ELF-1 (cell line): ENCODE measurements around the gene CLCNKB.
"Not testable (repeated sequence)": the region's sequence is repeated elsewhere in the genome, so short reads cannot be mapped to it uniquely, and the experiment has no call there.

ENCODE experiments used
- DNase-seq: peaks from one replicate; pipeline ENCODE4 v3.0.0-alpha.2; 2016; ENCODE audit warnings: low read depth, low spot score

Gene CLCNKB

DNA sequence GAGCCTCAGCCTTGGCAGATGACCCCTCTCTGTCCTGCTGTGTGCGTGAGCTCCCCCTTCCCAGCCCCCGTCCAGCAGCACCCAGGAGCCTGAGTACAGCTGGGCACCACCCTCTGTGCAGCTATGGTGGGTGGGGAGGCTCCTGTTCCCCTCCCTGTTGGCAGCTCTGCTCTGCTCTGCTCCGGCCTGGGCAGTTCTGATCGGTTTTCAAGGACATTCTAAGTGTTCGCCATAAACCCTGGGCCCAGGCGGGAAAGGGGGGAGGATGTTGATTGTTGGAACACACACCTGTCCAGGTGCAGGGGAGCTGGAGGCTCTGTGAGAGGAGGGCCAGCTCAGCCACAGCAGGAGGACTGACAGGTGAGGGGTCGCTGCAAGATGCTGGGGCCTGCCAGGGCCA lies at the start of gene CLCNKB:
CLCNKB (plus strand) TSS at position 262 of the 400 bp plus-strand sequence. CDS start 711 bp downstream, outside the sequence.
- DNase-seq = no peak

DNA sequence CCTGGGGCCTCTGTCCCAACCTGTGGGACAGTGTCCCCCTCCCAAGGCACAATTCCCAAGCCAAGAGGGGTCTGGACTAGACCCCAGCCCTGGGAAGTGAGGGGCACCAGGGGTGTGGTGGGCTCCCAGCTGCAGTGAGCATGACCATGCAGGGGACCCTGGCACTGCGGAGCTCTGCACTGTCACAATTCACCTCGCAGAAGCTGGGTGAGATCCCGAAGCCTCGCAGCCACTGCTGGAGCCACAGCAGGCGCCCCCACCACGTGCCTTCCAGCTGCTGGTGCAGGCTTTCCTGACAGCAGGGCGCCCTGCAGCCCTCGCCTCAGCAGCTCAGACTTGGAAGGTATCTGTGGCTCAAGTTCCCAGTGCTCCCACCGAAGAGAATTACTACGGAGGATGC lies 49.5 kb upstream of the CLCNKB start:
- DNase-seq = no peak

DNA sequence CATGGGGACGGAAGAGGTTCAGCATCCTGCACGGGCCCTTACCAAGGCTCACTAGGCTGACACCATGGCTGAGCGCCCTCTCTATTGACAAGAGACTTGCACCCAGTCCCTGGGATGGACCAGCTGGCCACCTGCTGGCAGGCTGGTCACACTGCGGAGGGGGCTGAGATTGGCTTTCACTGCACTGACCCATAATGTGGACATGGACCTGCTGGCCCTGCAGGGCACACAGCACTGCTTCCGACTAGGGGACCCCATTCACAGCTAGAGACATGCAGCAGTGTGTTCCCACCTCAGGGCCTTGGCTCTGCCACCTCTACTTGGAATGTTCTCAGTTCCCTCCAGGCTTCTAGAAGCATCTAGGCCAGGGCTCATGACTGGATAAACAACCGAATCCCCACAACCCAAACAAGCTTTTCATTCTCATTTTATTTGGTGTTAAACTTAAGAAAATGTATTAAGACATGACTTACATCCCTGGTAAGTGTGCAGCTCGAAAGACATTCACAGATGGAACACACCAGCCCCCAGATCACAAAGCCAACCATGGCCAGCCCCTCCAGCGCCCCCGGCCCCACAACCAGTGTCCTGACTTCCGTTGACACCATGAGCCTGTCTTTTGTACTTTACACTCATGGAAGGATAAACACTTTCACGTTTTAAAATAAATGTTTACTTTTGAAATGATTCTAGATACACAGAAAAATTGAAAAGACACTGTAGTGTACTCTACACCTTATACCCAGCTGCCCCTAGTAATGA lies 48.8 kb upstream of the CLCNKB start:
- DNase-seq = peak; percentile 62

DNA sequence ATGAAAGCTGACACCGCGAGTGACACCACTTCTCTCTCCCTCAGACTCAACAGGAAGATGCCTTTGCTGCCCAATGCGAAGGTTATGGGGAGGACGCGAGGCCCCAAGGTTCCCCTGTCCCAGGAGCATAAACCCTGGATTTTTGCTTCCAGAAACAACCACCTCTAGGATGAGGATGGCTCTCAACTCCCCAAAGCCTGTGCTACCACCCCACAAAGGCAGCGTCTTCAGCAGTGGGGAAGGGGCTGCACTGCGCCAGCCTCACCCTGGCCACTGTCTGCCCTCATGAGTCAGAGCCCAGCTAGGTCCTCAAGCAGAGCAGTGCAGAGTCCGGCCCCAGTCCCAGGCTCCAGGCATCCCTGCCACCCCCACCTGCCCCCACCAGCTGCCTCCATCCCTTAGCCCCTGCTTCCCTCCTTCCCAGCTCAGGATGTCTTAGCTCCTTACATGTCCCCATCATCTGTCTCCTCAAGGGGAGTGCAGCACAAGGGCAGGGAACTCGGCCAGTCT lies 46.5 kb upstream of the CLCNKB start:
- no peak for DNase-seq

DNA sequence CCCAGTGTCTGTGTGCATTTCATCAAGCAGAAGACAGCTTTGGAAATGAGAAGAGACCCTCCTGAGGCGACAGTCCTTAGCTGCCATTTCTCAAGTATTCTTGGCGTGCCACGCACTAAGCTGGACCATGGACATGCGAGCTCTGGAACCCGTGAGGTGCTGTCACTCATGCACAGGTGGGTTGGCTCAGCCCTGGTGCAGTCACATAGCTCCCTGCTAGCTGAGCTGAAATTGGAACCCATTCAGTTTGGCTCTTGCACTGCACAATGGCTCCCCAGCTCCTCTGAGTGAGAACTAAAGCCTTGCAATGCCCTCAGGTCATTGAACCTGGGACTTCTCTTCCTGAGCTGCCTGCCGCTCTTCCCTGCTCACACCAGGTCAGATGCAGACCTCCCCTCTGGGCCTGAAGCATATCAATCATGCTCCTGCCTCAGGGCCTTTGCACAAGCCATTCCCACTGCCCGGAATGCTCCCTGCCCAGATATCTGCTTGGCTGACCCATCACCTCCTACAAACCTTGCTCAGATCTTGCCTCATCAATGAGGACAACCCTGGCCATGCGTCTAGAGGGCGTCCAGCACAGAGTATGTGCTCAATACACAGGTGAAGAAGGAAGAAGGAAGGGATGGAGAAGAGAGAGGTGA lies 45.8 kb upstream of the CLCNKB start:
- peak; percentile 84 for DNase-seq

DNA sequence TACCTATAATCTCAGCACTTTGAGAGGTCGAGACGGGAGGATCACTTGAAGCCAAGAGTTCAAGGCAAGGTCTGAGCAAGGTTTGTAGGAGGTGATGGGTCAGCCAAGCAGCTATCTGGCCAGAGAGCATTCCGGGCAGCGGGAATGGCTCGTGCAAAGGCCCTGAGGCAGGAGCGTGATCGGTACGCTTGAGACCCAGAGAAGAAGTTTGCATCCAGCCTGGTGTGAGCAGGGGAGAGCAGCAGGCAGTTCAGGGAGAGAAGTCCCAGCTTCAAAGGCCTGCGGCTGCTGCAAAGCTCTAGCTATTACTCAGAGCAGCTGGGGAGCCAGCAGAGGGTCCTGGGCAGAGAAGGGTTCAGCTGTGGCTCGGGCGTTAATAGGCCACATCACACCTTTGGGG lies 44.7 kb upstream of the CLCNKB start:
- no peak for DNase-seq

DNA sequence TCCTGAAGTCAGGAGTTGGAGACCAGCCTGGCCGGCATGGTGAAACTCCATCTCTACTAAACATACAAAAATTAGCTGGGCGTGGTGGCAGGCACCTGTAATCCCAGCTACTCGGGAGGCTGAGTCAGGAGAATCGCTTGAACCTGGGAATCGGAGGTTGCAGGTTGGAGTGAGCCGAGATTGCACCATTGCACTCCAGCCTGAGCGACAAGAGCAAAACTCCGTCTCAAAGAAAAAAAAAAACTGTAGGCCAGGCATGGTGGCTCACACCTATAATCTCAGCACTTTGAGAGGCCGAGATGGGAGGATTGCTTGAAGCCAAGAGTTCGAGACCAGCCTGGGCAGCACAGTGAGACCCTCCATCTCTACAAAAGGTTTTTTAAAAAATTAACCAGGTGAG lies 42.3 kb upstream of the CLCNKB start:
- not testable (repeated sequence) for DNase-seq

DNA sequence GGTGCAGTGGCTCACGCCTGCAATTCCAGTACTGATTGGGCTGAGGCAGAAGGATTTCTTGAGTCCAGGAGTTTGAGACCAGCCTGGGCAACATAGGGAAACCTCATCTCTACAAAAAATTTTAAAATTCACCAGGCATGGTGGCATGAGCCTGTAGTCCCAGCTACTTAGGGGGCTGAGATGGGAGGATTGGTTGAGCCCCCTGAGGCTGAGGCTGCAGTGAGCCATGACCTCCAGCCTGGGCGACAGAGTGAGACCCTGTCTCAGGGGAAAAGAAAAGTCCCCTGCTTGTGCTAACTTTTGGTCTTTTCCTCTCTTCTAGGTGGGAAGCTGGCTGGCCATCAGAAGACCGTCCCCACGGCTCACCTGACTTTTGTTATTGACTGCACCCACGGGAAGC lies 38.0 kb upstream of the CLCNKB start:
- DNase-seq = no peak

DNA sequence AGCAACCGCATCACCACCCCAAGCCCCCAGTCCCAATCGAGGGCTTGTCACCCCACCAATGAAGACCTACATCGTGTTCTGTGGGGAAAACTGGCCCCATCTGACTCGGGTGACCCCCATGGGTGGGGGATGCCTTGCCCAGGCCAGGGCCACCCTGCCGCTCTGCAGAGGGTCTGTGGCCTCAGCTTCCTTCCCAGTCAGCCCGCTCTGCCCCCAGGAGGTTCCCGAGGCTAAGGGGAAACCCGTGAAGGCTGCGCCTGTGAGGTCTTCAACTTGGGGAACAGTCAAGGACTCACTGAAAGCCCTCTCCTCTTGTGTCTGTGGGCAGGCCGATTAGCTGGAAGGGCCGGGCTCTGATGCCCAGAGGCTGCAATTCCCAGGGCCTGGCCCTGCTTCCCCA lies 37.6 kb upstream of the CLCNKB start:
- DNase-seq = peak; percentile 51

DNA sequence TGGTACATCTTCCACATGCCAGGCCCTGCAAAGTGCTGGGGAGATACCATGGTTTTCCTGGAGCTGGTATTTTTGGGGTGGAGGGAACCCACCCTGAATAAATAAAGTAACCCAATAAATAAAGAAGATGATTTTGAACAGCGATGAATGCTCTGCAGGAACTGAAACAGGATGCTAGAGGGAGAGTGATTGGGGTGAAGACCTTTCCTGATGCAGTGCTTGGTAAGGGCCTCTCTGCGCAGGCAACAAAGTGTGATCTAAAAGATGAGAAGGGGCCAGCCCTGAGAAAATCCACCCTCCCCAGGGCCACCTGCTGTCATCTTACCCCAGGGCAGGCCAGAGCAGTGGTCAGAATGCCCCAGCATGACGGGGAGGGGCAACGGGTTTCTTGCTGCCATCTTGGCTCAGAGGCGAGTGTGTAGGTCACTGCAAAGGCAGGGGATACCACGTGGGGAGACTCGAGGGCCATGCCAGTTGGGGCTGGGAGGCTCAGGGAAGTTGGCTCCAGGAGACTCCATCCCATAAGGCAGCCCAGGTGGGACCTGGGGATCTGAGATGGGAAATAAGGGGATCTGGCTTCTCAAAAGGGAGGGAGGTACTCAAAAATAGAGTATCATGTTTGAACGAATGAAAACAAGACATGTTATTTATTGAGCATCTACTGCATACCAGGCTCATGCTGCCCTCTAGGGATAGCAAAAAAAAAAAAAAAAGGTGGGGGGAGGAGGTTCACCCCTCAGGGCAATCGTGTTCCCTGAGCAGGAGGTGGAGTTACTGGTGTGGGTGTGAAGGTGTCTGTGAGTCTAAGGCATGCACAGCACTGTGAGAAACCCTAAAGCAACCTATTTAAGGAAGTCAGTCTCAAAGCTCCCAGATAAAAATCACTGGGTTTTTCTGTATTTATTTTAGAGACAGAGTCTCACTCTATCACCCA lies 36.8 kb upstream of the CLCNKB start:
- peak; percentile 48 for DNase-seq

DNA sequence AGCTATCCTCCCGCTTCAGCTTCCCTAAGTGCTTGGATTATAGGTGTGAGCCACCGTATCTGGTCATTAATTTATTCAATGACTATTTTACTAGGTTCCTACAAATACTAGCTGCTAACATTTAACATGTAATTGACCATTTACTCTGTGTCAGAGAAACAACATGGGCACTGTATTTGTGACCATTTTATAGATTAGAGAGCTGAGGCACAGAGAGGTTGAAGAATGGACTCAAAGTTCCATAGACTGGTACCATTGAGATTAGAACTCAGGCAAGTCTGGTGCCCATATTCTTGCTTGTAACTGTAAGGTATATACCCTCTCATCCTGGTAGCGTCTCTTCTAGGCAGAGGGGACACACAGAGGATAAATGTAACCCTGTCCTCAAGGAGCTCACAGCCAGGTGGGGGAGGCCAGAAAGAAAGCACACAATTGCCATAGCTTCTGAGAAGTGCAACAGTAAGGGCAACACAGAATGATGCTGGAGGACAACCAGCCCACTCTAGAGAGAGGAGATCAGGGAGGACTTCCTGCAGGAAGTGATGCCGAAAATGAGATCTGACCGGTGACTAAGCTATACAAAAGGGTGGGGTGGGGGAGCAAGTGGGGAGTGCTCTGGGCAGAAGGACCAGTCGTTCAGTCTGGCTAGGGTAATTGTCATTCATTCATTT lies 35.8 kb upstream of the CLCNKB start:
- DNase-seq = no peak

DNA sequence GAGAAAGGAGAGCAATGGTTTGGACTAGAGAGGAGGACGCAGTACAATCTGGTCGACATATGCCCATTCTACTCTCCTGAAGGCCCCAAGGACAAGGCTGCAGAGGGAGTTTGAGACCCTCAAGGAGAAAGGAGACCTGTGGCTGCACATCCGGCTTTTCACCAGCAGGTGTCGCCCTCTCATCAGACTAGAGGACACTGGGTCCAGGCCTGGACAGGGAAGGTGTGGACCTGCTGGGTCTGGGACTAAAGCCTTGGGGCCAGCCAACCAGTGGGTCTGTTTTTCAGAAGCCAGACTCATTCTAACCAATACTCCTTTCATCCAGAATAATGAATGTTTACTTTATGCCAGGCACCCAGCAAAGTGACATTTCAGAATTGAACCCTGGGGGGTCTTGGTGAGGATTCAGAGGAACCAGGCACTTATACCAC lies 34.5 kb upstream of the CLCNKB start:
- DNase-seq = peak; percentile 92

DNA sequence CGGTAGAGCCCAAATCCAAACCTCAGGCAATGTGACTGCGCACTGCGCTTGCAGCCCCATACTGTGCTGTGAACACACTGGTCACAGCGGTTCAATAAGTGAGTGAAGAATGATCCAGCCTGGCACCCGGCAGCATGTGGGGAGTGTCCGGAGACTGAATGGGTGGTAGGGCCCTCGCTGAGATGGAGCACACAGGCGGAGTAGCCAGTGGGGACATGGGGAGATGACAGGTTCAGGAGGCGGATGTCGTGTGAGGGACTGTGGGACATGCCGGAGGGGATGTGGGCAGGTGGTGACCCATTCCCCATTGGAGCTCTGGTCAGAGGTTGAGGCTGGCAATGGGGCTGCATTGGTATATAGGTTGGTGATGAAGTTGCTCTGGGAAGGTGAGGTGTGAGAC lies 33.9 kb upstream of the CLCNKB start:
- DNase-seq = no peak

DNA sequence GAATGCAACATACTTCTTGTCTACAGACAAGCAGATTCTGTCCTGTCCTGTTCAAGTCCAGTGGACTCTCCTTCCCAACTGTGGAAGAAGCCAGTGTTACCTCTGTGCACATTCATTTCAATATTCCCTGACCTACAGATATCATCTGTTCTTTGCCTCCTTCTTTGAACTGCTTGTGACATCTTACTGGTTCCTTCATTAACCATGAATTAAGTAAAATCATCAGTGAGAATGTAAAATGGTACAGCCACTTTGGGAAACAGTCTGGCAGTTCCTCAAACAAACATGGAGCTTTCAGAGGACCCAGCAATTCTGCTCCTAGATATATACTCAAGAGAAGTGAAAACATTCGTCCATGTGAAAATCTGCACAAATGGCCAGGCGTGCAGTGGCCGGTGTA lies 32.7 kb upstream of the CLCNKB start:
- no peak for DNase-seq

DNA sequence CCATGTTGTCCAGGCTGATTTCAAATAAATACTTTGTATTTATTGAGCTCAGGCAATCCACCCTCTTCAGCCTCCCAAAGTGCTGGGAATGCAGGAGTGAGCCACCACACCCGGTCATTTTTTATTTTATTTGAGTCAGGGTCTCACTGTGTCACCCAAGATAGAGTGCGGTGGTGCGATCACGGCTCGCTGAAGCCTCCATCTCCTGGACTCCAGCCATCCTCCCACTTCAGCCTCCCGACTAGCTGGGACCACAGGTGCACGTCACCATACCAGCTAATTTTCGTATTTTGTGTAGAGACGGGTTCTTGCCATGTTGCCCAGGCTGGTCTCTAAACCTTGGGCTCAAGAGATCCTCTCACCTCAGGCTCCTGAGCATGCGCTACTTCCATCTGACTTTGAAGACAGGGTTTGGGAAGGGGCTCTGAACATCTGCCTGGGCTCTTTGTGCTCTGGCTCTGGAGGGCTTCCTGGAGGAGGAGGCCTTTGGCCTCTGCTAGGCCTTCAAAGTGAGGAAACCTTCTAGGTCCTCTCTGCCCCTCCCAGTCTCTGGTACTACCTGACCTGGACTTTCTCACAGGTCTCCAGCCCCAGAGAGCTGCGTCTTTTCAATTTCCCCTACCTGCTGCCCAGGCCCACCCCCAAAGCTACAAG lies 31.5 kb upstream of the CLCNKB start:
- DNase-seq = no peak

DNA sequence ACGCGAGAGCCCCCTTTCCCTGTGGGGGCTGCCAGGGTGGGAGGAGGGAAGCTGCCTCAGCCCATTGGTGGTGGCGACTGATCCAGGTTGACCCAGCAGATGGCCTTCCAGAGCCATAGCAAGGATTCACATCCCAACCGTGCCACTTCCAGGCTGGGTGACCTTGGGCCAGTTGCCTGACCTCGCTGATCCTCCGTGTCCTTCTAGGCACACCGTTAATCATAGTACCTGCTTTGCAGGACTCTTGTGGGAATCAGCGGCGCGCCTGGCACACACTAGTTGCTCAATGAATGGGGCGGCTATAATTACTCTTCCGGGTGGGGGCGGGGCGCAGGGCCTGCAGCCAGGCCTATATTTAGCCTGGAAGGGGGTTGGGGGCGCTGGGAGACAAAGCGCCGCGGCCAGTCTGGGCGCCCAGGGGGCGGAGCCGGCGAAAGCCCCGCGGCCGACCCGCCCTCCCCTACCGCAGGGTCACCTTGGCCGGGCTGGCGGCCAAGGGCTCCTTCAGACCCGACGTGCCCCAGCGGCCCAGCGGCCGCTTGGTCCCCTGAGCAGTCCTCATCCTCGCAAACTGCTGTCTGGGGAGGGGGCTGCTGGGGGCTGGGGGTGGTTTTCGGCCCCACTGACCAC lies 30.9 kb upstream of the CLCNKB start:
- peak; percentile 85 for DNase-seq

DNA sequence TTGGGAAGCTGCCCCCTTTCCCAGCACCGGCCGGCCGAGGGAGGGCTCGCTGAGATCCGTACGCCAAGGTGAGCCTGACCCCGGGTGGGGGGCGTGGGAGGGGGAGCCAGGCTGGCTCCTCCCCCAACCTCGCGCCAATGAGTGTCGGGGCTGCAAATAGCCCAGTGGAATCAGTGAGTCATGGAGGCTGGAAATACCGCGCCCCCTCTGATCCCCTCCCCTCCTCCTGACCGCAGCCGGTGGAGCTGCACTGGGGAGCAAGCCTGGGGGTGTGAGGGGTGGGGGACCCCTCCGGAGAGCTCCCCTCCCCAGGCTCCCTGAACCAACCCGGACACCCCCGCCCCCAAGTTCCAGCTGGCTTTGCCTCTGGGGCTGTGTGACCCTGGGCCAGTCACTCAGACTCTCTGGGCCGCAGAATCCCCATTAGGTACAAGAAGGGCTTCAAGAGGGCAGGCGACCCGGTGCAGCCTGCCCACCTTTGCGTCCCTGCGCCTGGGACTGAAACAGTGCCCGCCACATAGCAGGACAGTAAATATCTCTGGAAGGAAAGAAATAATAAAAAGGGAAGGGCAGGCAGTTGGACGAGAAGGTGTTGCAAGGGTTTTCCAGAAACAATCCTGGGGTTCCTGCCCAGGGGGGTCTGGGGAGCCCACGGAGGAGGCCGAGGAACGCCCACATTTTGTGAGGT lies 30.2 kb upstream of the CLCNKB start:
- peak; percentile 79 for DNase-seq

DNA sequence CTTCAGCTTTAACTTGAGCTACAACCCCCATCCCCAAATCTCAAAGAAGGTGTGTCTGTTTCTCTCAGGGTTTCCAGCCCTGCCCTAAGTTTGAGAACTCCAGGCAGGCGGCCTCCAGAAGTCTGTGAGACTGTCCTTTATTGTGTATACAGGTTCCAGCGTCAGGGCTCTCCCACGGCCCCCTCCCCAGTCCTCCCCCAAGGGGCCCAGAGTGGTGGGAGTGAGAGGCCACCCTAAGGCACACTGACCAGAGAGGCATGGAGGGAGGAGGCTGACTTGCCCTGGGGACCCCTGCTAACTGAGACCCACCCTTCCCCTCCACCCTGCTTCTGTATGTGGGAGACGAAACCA lies 29.7 kb upstream of the CLCNKB start:
- no peak for DNase-seq

DNA sequence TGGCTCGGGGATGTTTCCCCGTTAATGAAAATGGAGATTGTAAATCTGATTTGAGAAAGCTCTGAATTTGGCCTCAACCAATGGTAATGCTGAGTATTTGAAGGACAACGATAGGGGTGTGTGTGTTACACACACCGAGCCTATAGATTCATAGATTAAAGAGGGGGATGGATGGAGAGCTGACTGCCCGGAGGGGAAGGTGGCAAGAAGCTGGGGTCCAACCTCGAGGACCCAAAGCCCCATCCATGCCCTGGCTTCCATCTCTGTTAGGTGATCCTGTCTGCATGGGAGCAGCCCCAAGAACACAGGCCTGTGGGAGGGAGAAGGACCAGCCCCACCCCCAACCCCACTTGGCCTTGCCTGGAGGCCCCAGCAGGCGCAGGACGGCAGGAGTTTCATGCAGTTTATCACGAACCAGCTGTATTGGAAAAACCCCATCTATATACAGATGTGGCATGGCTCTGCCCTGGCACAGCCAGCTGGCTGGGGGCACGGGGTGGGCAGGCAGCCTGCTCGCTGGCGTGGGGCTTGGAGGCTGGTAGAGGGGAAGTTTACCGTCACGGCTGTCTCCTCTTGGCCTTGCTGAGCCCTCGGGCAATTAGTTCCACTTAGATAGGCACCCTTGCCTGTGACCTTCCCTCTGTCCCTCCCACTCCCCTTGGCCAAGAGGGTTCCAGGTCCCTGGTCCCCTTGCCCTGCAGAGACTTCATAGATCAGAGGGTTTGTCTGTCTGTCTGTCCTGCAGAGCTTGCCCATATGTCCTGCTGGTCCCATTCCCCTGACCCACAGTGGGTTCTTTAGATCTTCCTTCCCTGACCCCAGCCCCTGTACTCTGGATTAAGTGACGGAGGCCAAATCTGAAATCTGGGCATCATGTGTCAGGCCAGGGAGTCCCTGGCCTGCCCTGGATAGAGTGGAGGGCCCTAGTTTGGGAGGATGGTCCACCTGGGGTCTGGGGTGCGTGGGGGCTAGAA lies 28.8 kb upstream of the CLCNKB start:
- no peak for DNase-seq
